Astrocyte of the spinal cord (primary cell): ENCODE measurements around the gene TES.

Experiments
- DNase-seq: peaks from one replicate; pipeline ENCODE4 v3.0.0; 2011; ENCODE audit warnings: low read depth, low spot score
- H3K4me3 ChIP-seq: 2 replicates; pipeline ENCODE4 v1.5.1; 2011; ENCODE audit warnings: low read depth, mild to moderate bottlenecking, low read length, moderate library complexity
- CTCF ChIP-seq: IDR thresholded peaks from 2 replicates; pipeline ENCODE4 v1.5.1; 2012; ENCODE audit warnings: low read depth, mild to moderate bottlenecking, low read length, inconsistent platforms
- in situ Hi-C: cut with HindIII; loops from 2 replicates; pipeline ENCODE4 v1.10.0; 2017; ENCODE audit warnings: low sequenced_read_pairs

The TES gene

GRCh38 chr7:116166156-116166555 is 44.2 kb upstream of the TES start:
- no peak overlapping the region for H3K4me3 ChIP-seq
- in situ Hi-C loops: no loop called here
- DNase-seq: peak; percentile 27
- no peak for TF ChIP-seq CTCF

GRCh38 chr7:116167177-116167576 is 43.2 kb upstream of the TES start:
- TF ChIP-seq CTCF: peak; percentile 4
- H3K4me3 ChIP-seq: no peak overlapping the region
- no peak for DNase-seq
- in situ Hi-C loops: no loop called here

- in situ Hi-C loops: no loop called here
- no peak overlapping the region for H3K4me3 ChIP-seq
- no peak for TF ChIP-seq CTCF
- peak; percentile 76 for DNase-seq
Observed at GRCh38 chr7:116169060-116169459, 41.3 kb upstream of the TES start.

- in situ Hi-C loops: no loop called here
- H3K4me3 ChIP-seq: no peak overlapping the region
- no peak for TF ChIP-seq CTCF
- no peak for DNase-seq
Observed at GRCh38 chr7:116170180-116170579, 40.2 kb upstream of the TES start.

GRCh38 chr7:116171094-116171493 is 39.2 kb upstream of the TES start:
- DNase-seq: no peak
- H3K4me3 ChIP-seq: no peak overlapping the region
- no peak for TF ChIP-seq CTCF
- in situ Hi-C loops: no loop called here

- no peak for TF ChIP-seq CTCF
- DNase-seq: no peak
- in situ Hi-C loops: no loop called here
- no peak overlapping the region for H3K4me3 ChIP-seq
Observed at GRCh38 chr7:116172353-116172752, 38.0 kb upstream of the TES start.
